ENCODE data around the gene FAM83C.

DNA sequence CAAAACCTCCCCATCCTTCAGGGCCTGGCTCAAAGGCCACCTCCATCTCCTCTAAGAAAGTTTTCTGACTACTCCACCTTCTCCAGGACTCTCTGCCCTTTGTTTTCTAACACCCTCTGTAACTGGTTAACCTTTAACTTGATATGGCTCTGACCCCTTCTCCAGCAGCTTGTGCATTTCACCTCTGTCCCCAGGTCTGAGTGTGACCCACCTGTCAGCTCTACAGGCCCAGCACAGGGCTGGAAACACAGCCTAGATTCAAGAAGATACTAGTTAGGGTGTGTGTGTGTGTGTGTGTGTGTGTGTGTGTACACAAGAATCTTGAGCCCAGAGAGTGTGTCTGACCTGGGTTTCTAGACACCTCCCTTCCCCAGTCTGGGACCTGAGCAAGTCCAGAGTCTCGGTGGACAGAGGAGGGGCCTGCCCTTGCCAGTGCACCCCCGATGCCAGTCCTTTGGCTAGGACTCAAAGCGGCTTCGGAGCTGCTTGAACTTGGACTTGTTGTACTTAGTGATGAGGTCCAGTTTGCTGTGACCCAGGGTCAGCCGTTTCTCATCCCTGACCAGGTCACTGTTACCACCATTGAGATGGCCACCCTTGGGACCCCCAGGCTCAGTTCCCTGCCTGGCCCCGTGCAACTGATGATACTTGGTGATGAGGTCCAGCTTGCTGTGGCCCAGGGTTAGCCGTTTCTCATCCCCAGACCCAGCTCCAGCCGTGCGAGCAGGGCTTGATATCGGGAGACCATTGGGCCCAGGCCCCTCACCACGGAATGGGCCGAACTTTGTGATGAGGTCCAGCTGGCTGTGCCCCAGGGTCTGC lies 5.9 kb downstream of the FAM83C start:
- TF ChIP-seq MXI1 (IDR thresholded peaks at IDR 0.05; ENCODE audit: low read depth, low read length) (no peak), SMC3 (IDR thresholded peaks at IDR 0.05; ENCODE audit: borderline replicate concordance, low read length) (no peak), TARDBP (IDR thresholded peaks at IDR 0.05; ENCODE audit: borderline replicate concordance) (no peak), POLR2A (IDR thresholded peaks at IDR 0.05; ENCODE audit: low read depth, low read length) (no peak)
- TF ChIP-seq, protein P1, sequence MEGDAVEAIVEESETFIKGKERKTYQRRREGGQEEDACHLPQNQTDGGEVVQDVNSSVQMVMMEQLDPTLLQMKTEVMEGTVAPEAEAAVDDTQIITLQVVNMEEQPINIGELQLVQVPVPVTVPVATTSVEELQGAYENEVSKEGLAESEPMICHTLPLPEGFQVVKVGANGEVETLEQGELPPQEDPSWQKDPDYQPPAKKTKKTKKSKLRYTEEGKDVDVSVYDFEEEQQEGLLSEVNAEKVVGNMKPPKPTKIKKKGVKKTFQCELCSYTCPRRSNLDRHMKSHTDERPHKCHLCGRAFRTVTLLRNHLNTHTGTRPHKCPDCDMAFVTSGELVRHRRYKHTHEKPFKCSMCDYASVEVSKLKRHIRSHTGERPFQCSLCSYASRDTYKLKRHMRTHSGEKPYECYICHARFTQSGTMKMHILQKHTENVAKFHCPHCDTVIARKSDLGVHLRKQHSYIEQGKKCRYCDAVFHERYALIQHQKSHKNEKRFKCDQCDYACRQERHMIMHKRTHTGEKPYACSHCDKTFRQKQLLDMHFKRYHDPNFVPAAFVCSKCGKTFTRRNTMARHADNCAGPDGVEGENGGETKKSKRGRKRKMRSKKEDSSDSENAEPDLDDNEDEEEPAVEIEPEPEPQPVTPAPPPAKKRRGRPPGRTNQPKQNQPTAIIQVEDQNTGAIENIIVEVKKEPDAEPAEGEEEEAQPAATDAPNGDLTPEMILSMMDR (IDR thresholded peaks at IDR 0.05 in 2 of 3, conservative IDR thresholded peaks at IDR 0.05 in 1 of 3; ENCODE audit: control insufficient read depth in 2 of 3, extremely low read depth in 1 of 3, insufficient read depth in 1 of 3, low read depth in 3 of 3, low read length in 3 of 3), result no peak
